Lower leg skin (tissue), 3 donors: ENCODE measurements around the gene IGFN1.

ENCODE experiments used
- POLR2A ChIP-seq, 2 donors: fragments of 450-650 bp; IDR thresholded peaks; one replicate each; pipeline ENCODE4 v1.6.1; 2016 to 2017; ENCODE audit warnings: antibody characterized with exemption in 2 of 2, mild to moderate bottlenecking in 1 of 2, moderate library complexity in 1 of 2
- TF ChIP-seq, protein P1 (sequence below), 3 donors: fragments of 450-650 bp; IDR thresholded peaks; one replicate each; pipeline ENCODE4 v1.5.1; 2016; ENCODE audit warnings: antibody characterized with exemption in 3 of 3, mild to moderate bottlenecking in 3 of 3, moderate library complexity in 2 of 3

- no peak for TF ChIP-seq POLR2A (IDR thresholded peaks at IDR 0.05)
- TF ChIP-seq, protein P1, sequence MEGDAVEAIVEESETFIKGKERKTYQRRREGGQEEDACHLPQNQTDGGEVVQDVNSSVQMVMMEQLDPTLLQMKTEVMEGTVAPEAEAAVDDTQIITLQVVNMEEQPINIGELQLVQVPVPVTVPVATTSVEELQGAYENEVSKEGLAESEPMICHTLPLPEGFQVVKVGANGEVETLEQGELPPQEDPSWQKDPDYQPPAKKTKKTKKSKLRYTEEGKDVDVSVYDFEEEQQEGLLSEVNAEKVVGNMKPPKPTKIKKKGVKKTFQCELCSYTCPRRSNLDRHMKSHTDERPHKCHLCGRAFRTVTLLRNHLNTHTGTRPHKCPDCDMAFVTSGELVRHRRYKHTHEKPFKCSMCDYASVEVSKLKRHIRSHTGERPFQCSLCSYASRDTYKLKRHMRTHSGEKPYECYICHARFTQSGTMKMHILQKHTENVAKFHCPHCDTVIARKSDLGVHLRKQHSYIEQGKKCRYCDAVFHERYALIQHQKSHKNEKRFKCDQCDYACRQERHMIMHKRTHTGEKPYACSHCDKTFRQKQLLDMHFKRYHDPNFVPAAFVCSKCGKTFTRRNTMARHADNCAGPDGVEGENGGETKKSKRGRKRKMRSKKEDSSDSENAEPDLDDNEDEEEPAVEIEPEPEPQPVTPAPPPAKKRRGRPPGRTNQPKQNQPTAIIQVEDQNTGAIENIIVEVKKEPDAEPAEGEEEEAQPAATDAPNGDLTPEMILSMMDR (IDR thresholded peaks at IDR 0.05): no peak
Observed at GRCh38 chr1:201224666-201225370, 34.2 kb downstream of the IGFN1 start.
